ENCODE measurements around the gene DNMBP. TPM values are rescaled to one million over a fixed set of nuclear protein-coding genes. Genes with fewer than 3 reads are reported as not detected.
"Not testable (repeated sequence)": the region's sequence is repeated elsewhere in the genome, so short reads cannot be mapped to it uniquely, and the experiment has no call there.

The DNMBP gene
- total and polyA plus RNA-seq, 2 of the 4 experiments (the other 2 are of a cell fraction) = 10.9 to 13.6 TPM

DNA sequence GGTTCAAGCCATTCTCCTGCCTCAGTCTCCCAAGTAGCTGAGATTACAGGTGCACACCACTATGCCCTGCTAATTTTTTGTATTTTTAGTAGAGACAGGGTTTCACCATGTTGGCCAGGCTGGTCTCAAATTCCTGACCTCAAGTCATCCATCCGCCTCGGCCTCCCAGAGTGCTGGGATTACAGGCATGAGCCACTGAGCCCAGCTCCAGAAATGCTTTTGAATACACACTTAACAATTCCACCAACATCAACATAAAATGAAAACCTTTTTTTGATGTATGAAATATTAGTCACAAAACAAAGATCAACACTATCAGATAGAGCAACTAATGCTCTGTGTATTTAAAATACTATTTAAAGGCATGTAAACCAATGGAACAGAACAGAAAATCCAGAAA is 63.7 kb downstream of the DNMBP start:
- H3K9ac ChIP-seq (ENCODE audit: low read depth, low read length); H4K8ac ChIP-seq (ENCODE audit: low read depth in 2 of 2, low read length in 2 of 2); BruUV-seq (replicated peaks); H3K4ac ChIP-seq (ENCODE audit: low read depth, low read length); H3K9me3 ChIP-seq (ENCODE audit: control insufficient read depth, insufficient read depth, low read length); H3K9me1 ChIP-seq (ENCODE audit: insufficient read depth, low read length); H3K36me3 ChIP-seq (ENCODE audit: control insufficient read depth, insufficient read depth, low read length); H2AK9ac ChIP-seq (replicated peaks; ENCODE audit: low read depth, low read length, poor library complexity); H3K18ac ChIP-seq (ENCODE audit: low read depth, low read length); ATAC-seq (ENCODE audit: low read depth); DNase-seq; H2BK5ac ChIP-seq (ENCODE audit: low read depth, low read length, poor library complexity, severe bottlenecking); H3K23ac ChIP-seq (ENCODE audit: low read depth, low read length); H2AFZ ChIP-seq (replicated peaks; ENCODE audit: low read length, poor library complexity); H2BK120ac ChIP-seq (ENCODE audit: low read depth, low read length); H2BK15ac ChIP-seq (ENCODE audit: low read depth, low read length); dilution Hi-C loops (cut with HindIII; ENCODE audit: low sequenced_read_pairs, unreplicated experiment); H3K27me3 ChIP-seq (ENCODE audit: control insufficient read depth, insufficient read depth, low read length); H3K4me1 ChIP-seq (ENCODE audit: control insufficient read depth, insufficient read depth, low read length); H3K4me3 ChIP-seq (ENCODE audit: insufficient read depth, low read depth, low read length); H4K5ac ChIP-seq (ENCODE audit: low read depth, low read length); H3K56ac ChIP-seq (ENCODE audit: extremely low read depth, insufficient read depth, low read length); H3K14ac ChIP-seq (replicated peaks; ENCODE audit: low read depth, low read length); H3K4me2 ChIP-seq (ENCODE audit: low read depth, low read length); H4K91ac ChIP-seq (ENCODE audit: insufficient read depth, low read depth, low read length); H2BK20ac ChIP-seq (ENCODE audit: low read depth, low read length); H2AK5ac ChIP-seq (ENCODE audit: low read depth, low read length); intact Hi-C loops (cut with micrococcal nuclease); in situ Hi-C loops (cut with MboI; ENCODE audit: low sequenced_read_pairs); H3K27ac ChIP-seq (ENCODE audit: insufficient read depth, low read length): not testable (repeated sequence)
- WGBS, 2 experiments (ENCODE audit: extremely low coverage in 2 of 2, insufficient read length in 1 of 2) = no CpG with 5 or more reads among the region's 2 CpGs
- POLR2A ChIA-PET (ENCODE audit: unreplicated experiment) = interaction anchor here (1.0 kb wide), 1 partner anchor 15 kb away, joined by 4 read pairs; no protein-coding TSS in a partner anchor
- Histone ChIP-seq H3K79me1 (ENCODE audit: low read depth in 1 of 2, low read length in 2 of 2) (peaks cover 14 to 72% of the 10 kb centered on the region in 2 experiments; a peak in 3 of 4 replicates), H4K20me1 (ENCODE audit: insufficient read depth, low read length) (peaks cover 42% of the 10 kb centered on the region; the same call in 1 of the 2 replicates)
- CTCF ChIA-PET = interaction anchor here (1.5 kb wide), 1 partner anchor 19 kb away, joined by 3 read pairs; no protein-coding TSS in a partner anchor
